ENCODE data around the gene TBC1D17.

- TF ChIP-seq EZH2 (IDR thresholded peaks at IDR 0.05; ENCODE audit: borderline replicate concordance, insufficient read depth, low read length, poor library complexity, severe bottlenecking): no peak
- no peak for TF ChIP-seq TAF1 (IDR thresholded peaks at IDR 0.05; ENCODE audit: low read depth)
- no peak for TF ChIP-seq CTCF (IDR thresholded peaks at IDR 0.05; ENCODE audit: poor library complexity, severe bottlenecking)
- no peak for TF ChIP-seq POLR2AphosphoS5 (IDR thresholded peaks at IDR 0.05)
- TF ChIP-seq, protein P1, sequence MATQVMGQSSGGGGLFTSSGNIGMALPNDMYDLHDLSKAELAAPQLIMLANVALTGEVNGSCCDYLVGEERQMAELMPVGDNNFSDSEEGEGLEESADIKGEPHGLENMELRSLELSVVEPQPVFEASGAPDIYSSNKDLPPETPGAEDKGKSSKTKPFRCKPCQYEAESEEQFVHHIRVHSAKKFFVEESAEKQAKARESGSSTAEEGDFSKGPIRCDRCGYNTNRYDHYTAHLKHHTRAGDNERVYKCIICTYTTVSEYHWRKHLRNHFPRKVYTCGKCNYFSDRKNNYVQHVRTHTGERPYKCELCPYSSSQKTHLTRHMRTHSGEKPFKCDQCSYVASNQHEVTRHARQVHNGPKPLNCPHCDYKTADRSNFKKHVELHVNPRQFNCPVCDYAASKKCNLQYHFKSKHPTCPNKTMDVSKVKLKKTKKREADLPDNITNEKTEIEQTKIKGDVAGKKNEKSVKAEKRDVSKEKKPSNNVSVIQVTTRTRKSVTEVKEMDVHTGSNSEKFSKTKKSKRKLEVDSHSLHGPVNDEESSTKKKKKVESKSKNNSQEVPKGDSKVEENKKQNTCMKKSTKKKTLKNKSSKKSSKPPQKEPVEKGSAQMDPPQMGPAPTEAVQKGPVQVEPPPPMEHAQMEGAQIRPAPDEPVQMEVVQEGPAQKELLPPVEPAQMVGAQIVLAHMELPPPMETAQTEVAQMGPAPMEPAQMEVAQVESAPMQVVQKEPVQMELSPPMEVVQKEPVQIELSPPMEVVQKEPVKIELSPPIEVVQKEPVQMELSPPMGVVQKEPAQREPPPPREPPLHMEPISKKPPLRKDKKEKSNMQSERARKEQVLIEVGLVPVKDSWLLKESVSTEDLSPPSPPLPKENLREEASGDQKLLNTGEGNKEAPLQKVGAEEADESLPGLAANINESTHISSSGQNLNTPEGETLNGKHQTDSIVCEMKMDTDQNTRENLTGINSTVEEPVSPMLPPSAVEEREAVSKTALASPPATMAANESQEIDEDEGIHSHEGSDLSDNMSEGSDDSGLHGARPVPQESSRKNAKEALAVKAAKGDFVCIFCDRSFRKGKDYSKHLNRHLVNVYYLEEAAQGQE (IDR thresholded peaks at IDR 0.05; ENCODE audit: borderline replicate concordance): no peak
These were observed 59.0 kb downstream of the TBC1D17 start for GRCh38 chr19:49936549-49936948.

All from neural cell (in vitro differentiated cells).